SK-N-SH (cell line): ENCODE results near the gene ARHGAP6. TPM values are rescaled to one million over a fixed set of nuclear protein-coding genes. Genes with fewer than 3 reads are reported as not detected.
"Not testable (repeated sequence)": the region's sequence is repeated elsewhere in the genome, so short reads cannot be mapped to it uniquely, and the experiment has no call there.

Experiments used
- CTCF ChIA-PET: fragments of 300-600, 350-600 bp; formaldehyde crosslinking; extraction: SDS; loops from one replicate; lab custom pipeline; 2021; lab: Yijun Ruan, JAX
- POLR2A ChIA-PET: fragments of 350-600 bp; sonication (Branson Sonifier 250); formaldehyde crosslinking; extraction: SDS; loops from one replicate; lab custom pipeline; 2020; ENCODE audit warnings: antibody characterized with exemption, inconsistent platforms; lab: Yijun Ruan, JAX
- DNase-seq: peaks from one replicate; pipeline ENCODE4 v3.0.0; 2012
- H2AFZ ChIP-seq: fragments of 200-600 bp; sonication (generic); 2 replicates; pipeline ENCODE4 v1.8.1; 2016; ENCODE audit warnings: antibody characterized with exemption, mild to moderate bottlenecking, low read depth
- H3F3A ChIP-seq: fragments of 200-600 bp; sonication (generic); replicated peaks from 2 replicates; pipeline ENCODE3; 2016; ENCODE audit warnings: antibody characterized with exemption, mild to moderate bottlenecking; ENCODE audit not compliant: insufficient read depth
- H3K27ac ChIP-seq, 2 experiments: fragments of 200-500 bp in 1 of 2; fragments of 200-600 bp in 1 of 2; sonication (Bioruptor generic) in 1 of 2; sonication (generic), shearing (Covaris generic) in 1 of 2; 2 replicates each; pipeline versions ENCODE4 v1.5.1 to v1.6.1; 2014 to 2016; ENCODE audit warnings: low read depth in 2 of 2, inconsistent platforms in 1 of 2, low read length in 1 of 2, mild to moderate bottlenecking in 1 of 2, mixed read lengths in 1 of 2
- H3K27me3 ChIP-seq: fragments of 200-600 bp; sonication (generic), shearing (Covaris generic); 2 replicates; pipeline ENCODE4 v1.6.1; 2016; ENCODE audit warnings: mixed run types; ENCODE audit not compliant: insufficient read depth
- H3K36me3 ChIP-seq, 2 experiments: fragments of 200-500 bp in 1 of 2; fragments of 200-600 bp in 1 of 2; sonication (Bioruptor generic) in 1 of 2; sonication (generic) in 1 of 2; replicated peaks in 1 of 2; 2 replicates each; pipeline versions ENCODE3 to v1.5.1; 2014 to 2016; ENCODE audit warnings: low read length in 1 of 2, mild to moderate bottlenecking in 1 of 2; ENCODE audit not compliant: insufficient read depth in 2 of 2, control insufficient read depth in 1 of 2
- H3K4me1 ChIP-seq, 2 experiments: fragments of 200-500 bp in 1 of 2; fragments of 200-600 bp in 1 of 2; sonication (Bioruptor generic) in 1 of 2; sonication (generic), shearing (Covaris generic) in 1 of 2; 2 replicates each; pipeline versions ENCODE4 v1.5.1 to v1.6.1; 2014 to 2016; ENCODE audit warnings: low read depth in 1 of 2, low read length in 1 of 2, mixed run types in 1 of 2; ENCODE audit not compliant: insufficient read depth in 2 of 2, control insufficient read depth in 1 of 2
- H3K4me2 ChIP-seq: fragments of 200-600 bp; sonication (generic), shearing (Covaris generic); 2 replicates; pipeline ENCODE4 v1.6.1; 2017; ENCODE audit warnings: mixed run types
- H3K4me3 ChIP-seq, 2 experiments: fragments of 200-500 bp in 1 of 2; fragments of 200-600 bp in 1 of 2; sonication (Bioruptor generic) in 1 of 2; sonication (generic), shearing (Covaris generic) in 1 of 2; 2 replicates each; pipeline versions ENCODE4 v1.5.1 to v1.8.1; 2014 to 2016; ENCODE audit warnings: low read depth in 2 of 2, inconsistent platforms in 1 of 2, low read length in 1 of 2, mild to moderate bottlenecking in 1 of 2, mixed read lengths in 1 of 2, moderate library complexity in 1 of 2
- H3K79me2 ChIP-seq: fragments of 200-600 bp; sonication (generic); 2 replicates; pipeline ENCODE4 v1.8.1; 2017; ENCODE audit warnings: mild to moderate bottlenecking; ENCODE audit not compliant: insufficient read depth
- H3K9ac ChIP-seq: fragments of 200-600 bp; sonication (generic); 2 replicates; pipeline ENCODE4 v1.6.1; 2017; ENCODE audit warnings: mixed run types
- H3K9me2 ChIP-seq: fragments of 200-600 bp; sonication (generic); 2 replicates; pipeline ENCODE4 v1.6.1; 2017; ENCODE audit warnings: mixed run types
- H3K9me3 ChIP-seq: fragments of 200-600 bp; sonication (generic); 2 replicates; pipeline ENCODE4 v1.6.1; 2017; ENCODE audit warnings: mixed run types, mild to moderate bottlenecking, moderate library complexity
- H4K20me1 ChIP-seq: fragments of 200-600 bp; sonication (generic); 2 replicates; pipeline ENCODE4 v1.6.1; 2017; ENCODE audit warnings: mild to moderate bottlenecking, mixed run types; ENCODE audit not compliant: insufficient read depth
- FOSL2 ChIP-seq: IDR thresholded peaks from 2 replicates; pipeline ENCODE4 v1.4.0; 2012; ENCODE audit warnings: low read depth, mild to moderate bottlenecking, moderate library complexity, borderline replicate concordance
- FOXM1 ChIP-seq: IDR thresholded peaks from 2 replicates; pipeline ENCODE4 v1.4.0; 2012; ENCODE audit warnings: low read depth, mild to moderate bottlenecking
- MEF2A ChIP-seq: IDR thresholded peaks from 2 replicates; pipeline ENCODE4 v1.4.0; 2012; ENCODE audit warnings: low read depth, borderline replicate concordance
- RCOR1 ChIP-seq: fragments of 150-350 bp; IDR thresholded peaks from 2 replicates; pipeline ENCODE4 v1.6.1; 2017; ENCODE audit warnings: antibody characterized with exemption, low read length
- RXRA ChIP-seq: IDR thresholded peaks from 2 replicates; pipeline ENCODE4 v1.4.0; 2012; ENCODE audit warnings: low read depth, mild to moderate bottlenecking, borderline replicate concordance
- SIN3A ChIP-seq: IDR thresholded peaks from 2 replicates; pipeline ENCODE4 v1.6.1; 2012; ENCODE audit warnings: low read depth, mild to moderate bottlenecking, low read length, moderate library complexity, borderline replicate concordance
- TAF1 ChIP-seq: IDR thresholded peaks from 2 replicates; pipeline ENCODE4 v1.6.1; 2012; ENCODE audit warnings: low read depth, mild to moderate bottlenecking, low read length, moderate library complexity, borderline replicate concordance
- TCF12 ChIP-seq: IDR thresholded peaks from 2 replicates; pipeline ENCODE4 v1.4.0; 2012
- YY1 ChIP-seq: IDR thresholded peaks from 2 replicates; pipeline ENCODE4 v1.4.0; 2012; ENCODE audit warnings: low read depth, mild to moderate bottlenecking
- whole genome bisulfite sequencing: methylation state at CpG from one replicate; pipeline ENCODE4 v1.1.6; 2017; ENCODE audit warnings: low lambda C conversion rate; 5-methylcytosine and 5-hydroxymethylcytosine counted together
- polyA plus RNA-seq, 3 experiments: library from polyadenylated mRNA; depleted of rRNA; stranded (reverse); fragments of >200 nt; gene quantifications; 2 replicates each; pipeline ENCODE4 v1.2.3, GENCODE V29; 2012
- TF ChIP-seq, protein P1 (sequence below): fragments of 200-600 bp; sonication (generic); IDR thresholded peaks from 2 replicates; pipeline ENCODE4 v1.6.1; 2017; ENCODE audit warnings: antibody characterized with exemption, mild to moderate bottlenecking, moderate library complexity
- TF ChIP-seq, protein P2 (sequence below): IDR thresholded peaks from 2 replicates; pipeline ENCODE4 v1.4.0; 2012; ENCODE audit warnings: low read depth, borderline replicate concordance

The ARHGAP6 gene
- polyA plus RNA-seq, 1 of the 3 experiments (the other 2 are of a cell fraction): 0.16 TPM

DNA sequence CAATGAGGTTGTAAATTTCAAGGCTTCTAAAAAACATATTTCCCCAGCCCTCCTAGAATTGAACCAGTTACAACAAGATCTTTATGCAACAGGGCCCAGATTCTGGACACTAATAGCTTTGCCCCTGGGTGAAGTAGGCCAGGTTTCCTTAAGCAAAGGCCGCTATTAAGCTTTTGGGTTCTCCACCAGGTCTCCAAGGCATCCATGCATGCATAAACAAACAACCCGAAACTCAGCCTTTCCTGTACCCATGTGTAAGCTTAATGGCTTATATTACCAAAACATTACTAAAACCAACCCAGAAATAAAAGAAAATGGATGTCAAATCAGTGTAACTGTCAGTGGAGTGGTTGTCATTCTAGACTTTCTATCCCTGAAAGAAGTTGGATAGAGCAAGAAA lies 137.1 kb downstream of the ARHGAP6 start (continued):
- TF ChIP-seq FOSL2: no peak
- TF ChIP-seq, all 33 proteins: peak for 0

DNA sequence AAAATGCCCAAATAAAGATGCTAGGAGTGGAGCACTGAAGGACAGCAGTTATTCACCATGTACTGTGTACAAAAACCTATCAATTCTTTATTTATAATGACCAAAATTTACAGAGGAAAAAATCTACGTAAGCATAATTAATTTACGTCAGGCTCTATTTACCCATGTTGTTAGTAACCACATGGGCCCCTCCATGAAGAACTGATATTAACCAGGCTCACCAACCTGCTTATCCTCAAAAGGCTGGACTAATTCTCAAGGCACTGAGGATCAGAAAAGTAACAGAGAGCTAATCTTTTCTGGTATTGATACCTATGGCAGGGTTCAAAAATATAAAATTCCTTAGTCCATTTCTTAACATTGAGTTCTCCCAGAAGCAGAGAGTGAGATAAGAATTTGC lies 140.0 kb downstream of the ARHGAP6 start:
- H3K36me3 ChIP-seq: no peaks in the 10 kb centered on the region
- no peaks in the 10 kb centered on the region for H3K9me2 ChIP-seq
- no peak overlapping the region for H3K4me3 ChIP-seq
- no peaks in the 10 kb centered on the region for H3F3A ChIP-seq
- no peaks in the 10 kb centered on the region for H4K20me1 ChIP-seq
- POLR2A ChIA-PET: no interaction called here
- 38% methylated on average over 2 of the region's 2 CpGs for WGBS
- no peak overlapping the region for H3K9ac ChIP-seq
- no peaks in the 10 kb centered on the region for H3K4me1 ChIP-seq
- TF ChIP-seq TAF1 (no peak), FOXM1 (no peak), YY1 (no peak), RCOR1 (no peak), TCF12 (no peak), RXRA (no peak), SIN3A (no peak), MEF2A (no peak)
- TF ChIP-seq, protein P1, sequence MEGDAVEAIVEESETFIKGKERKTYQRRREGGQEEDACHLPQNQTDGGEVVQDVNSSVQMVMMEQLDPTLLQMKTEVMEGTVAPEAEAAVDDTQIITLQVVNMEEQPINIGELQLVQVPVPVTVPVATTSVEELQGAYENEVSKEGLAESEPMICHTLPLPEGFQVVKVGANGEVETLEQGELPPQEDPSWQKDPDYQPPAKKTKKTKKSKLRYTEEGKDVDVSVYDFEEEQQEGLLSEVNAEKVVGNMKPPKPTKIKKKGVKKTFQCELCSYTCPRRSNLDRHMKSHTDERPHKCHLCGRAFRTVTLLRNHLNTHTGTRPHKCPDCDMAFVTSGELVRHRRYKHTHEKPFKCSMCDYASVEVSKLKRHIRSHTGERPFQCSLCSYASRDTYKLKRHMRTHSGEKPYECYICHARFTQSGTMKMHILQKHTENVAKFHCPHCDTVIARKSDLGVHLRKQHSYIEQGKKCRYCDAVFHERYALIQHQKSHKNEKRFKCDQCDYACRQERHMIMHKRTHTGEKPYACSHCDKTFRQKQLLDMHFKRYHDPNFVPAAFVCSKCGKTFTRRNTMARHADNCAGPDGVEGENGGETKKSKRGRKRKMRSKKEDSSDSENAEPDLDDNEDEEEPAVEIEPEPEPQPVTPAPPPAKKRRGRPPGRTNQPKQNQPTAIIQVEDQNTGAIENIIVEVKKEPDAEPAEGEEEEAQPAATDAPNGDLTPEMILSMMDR: no peak
- TF ChIP-seq, protein P2, sequence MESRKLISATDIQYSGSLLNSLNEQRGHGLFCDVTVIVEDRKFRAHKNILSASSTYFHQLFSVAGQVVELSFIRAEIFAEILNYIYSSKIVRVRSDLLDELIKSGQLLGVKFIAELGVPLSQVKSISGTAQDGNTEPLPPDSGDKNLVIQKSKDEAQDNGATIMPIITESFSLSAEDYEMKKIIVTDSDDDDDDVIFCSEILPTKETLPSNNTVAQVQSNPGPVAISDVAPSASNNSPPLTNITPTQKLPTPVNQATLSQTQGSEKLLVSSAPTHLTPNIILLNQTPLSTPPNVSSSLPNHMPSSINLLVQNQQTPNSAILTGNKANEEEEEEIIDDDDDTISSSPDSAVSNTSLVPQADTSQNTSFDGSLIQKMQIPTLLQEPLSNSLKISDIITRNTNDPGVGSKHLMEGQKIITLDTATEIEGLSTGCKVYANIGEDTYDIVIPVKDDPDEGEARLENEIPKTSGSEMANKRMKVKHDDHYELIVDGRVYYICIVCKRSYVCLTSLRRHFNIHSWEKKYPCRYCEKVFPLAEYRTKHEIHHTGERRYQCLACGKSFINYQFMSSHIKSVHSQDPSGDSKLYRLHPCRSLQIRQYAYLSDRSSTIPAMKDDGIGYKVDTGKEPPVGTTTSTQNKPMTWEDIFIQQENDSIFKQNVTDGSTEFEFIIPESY: no peak
- CTCF ChIA-PET: no interaction called here
- no peaks in the 10 kb centered on the region for H3K79me2 ChIP-seq
- H3K27me3 ChIP-seq: no peaks in the 10 kb centered on the region
- H3K4me2 ChIP-seq: no peak overlapping the region
- H3K9me3 ChIP-seq: no peaks in the 10 kb centered on the region
- no peak overlapping the region for H2AFZ ChIP-seq
- no peak overlapping the region for H3K27ac ChIP-seq
- DNase-seq: no peak

DNA sequence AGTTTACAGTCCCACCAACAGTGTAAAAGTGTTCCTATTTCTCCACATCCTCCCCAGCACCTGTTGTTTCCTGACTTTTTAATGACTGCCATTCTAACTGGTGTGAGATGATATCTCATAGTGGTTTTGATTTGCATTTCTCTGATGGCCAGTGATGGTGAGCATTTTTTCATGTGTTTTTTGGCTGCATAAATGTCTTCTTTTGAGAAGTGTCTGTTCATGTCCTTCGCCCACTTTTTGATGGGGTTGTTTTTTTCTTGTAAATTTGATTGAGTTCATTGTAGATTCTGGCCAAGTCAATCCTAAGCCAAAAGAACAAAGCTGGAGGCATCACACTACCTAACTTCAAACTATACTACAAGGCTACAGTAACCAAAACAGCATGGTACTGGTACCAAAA lies 146.5 kb downstream of the ARHGAP6 start:
- H3K79me2 ChIP-seq, H3K4me2 ChIP-seq, H4K20me1 ChIP-seq, H3K36me3 ChIP-seq, H3K9ac ChIP-seq, H3K27ac ChIP-seq, H3K9me3 ChIP-seq, H3K27me3 ChIP-seq, H2AFZ ChIP-seq, H3F3A ChIP-seq, DNase-seq, H3K4me1 ChIP-seq, H3K9me2 ChIP-seq, POLR2A ChIA-PET, CTCF ChIA-PET, H3K4me3 ChIP-seq: not testable (repeated sequence)
- 62% methylated on average over 1 of the region's 1 CpG for WGBS
